H9 (cell line): ENCODE measurements around the gene RASA3. TPM values are rescaled to one million over a fixed set of nuclear protein-coding genes. Genes with fewer than 3 reads are reported as not detected.
"Not testable (repeated sequence)": the region's sequence is repeated elsewhere in the genome, so short reads cannot be mapped to it uniquely, and the experiment has no call there.

Source experiments
- DNase-seq: peaks from one replicate; pipeline ENCODE4 v3.0.0-alpha.2; 2017
- H2AFZ ChIP-seq: one replicate; pipeline ENCODE4 v1.6.1; 2013; ENCODE audit warnings: mild to moderate bottlenecking, low read length, control low read depth, moderate library complexity
- H2AK5ac ChIP-seq: 2 replicates; pipeline ENCODE4 v1.6.1; 2013; ENCODE audit warnings: low read length, control low read depth, mixed read lengths; ENCODE audit not compliant: insufficient read length
- H2BK120ac ChIP-seq: one replicate; pipeline ENCODE4 v1.6.1; 2013; ENCODE audit warnings: low read depth, mild to moderate bottlenecking, low read length, control low read depth, inconsistent platforms; ENCODE audit not compliant: poor library complexity, severe bottlenecking
- H2BK12ac ChIP-seq: 2 replicates; pipeline ENCODE4 v1.6.1; 2013; ENCODE audit warnings: low read length, control low read depth, mixed read lengths, low read depth; ENCODE audit not compliant: insufficient read length
- H2BK15ac ChIP-seq: 2 replicates; pipeline ENCODE4 v1.6.1; 2013; ENCODE audit warnings: low read depth, low read length, control low read depth
- H2BK20ac ChIP-seq: one replicate; pipeline ENCODE4 v1.6.1; 2013; ENCODE audit warnings: low read depth, mild to moderate bottlenecking, low read length, control low read depth, inconsistent platforms; ENCODE audit not compliant: poor library complexity, severe bottlenecking
- H2BK5ac ChIP-seq: 2 replicates; pipeline ENCODE4 v1.6.1; 2013; ENCODE audit warnings: low read length, control low read depth, mixed read lengths; ENCODE audit not compliant: insufficient read length
- H3K14ac ChIP-seq: 2 replicates; pipeline ENCODE4 v1.6.1; 2013; ENCODE audit warnings: low read length, control low read depth; ENCODE audit not compliant: insufficient read depth
- H3K18ac ChIP-seq: 2 replicates; pipeline ENCODE4 v1.6.1; 2013; ENCODE audit warnings: low read depth, mild to moderate bottlenecking, mixed read lengths, low read length, control low read depth; ENCODE audit not compliant: insufficient read length
- H3K23ac ChIP-seq: 2 replicates; pipeline ENCODE4 v1.6.1; 2013; ENCODE audit warnings: low read length, control low read depth, mixed read lengths, low read depth; ENCODE audit not compliant: insufficient read length
- H3K23me2 ChIP-seq: 2 replicates; pipeline ENCODE4 v1.6.1; 2013; ENCODE audit warnings: low read depth, mild to moderate bottlenecking, mixed read lengths, low read length, control low read depth; ENCODE audit not compliant: insufficient read length, poor library complexity, severe bottlenecking
- H3K27ac ChIP-seq: 2 replicates; pipeline ENCODE4 v1.5.1; 2013; ENCODE audit warnings: low read length, control low read depth, mixed read lengths, low read depth; ENCODE audit not compliant: insufficient read length
- H3K27me3 ChIP-seq: 2 replicates; pipeline ENCODE4 v1.6.1; 2013; ENCODE audit warnings: low read length, control low read depth, inconsistent platforms; ENCODE audit not compliant: insufficient read depth
- H3K4ac ChIP-seq: 2 replicates; pipeline ENCODE4 v1.6.1; 2013; ENCODE audit warnings: low read depth, mild to moderate bottlenecking, control low read depth, inconsistent platforms, low read length, moderate library complexity
- H3K4me1 ChIP-seq: 2 replicates; pipeline ENCODE4 v1.6.1; 2013; ENCODE audit warnings: low read length, control low read depth, inconsistent platforms; ENCODE audit not compliant: insufficient read depth
- H3K4me2 ChIP-seq: 2 replicates; pipeline ENCODE4 v1.6.1; 2013; ENCODE audit warnings: low read length, control low read depth, mixed read lengths; ENCODE audit not compliant: insufficient read length, insufficient read depth
- H3K56ac ChIP-seq: 2 replicates; pipeline ENCODE4 v1.6.1; 2013; ENCODE audit warnings: low read depth, mild to moderate bottlenecking, mixed read lengths, low read length, control low read depth; ENCODE audit not compliant: insufficient read length
- H3K79me1 ChIP-seq: 2 replicates; pipeline ENCODE4 v1.6.1; 2013; ENCODE audit warnings: low read depth, mild to moderate bottlenecking, moderate library complexity, low read length, control low read depth, inconsistent platforms; ENCODE audit not compliant: insufficient read depth, poor library complexity, severe bottlenecking
- H3K79me2 ChIP-seq: 2 replicates; pipeline ENCODE4 v1.6.1; 2013; ENCODE audit warnings: low read length, control low read depth, inconsistent platforms; ENCODE audit not compliant: insufficient read depth
- H3K9ac ChIP-seq: 2 replicates; pipeline ENCODE4 v1.6.1; 2013; ENCODE audit warnings: low read length, control low read depth, mixed read lengths; ENCODE audit not compliant: insufficient read length; ENCODE audit errors: extremely low read depth
- H3K9me3 ChIP-seq: one replicate; pipeline ENCODE4 v1.6.1; 2013; ENCODE audit warnings: low read depth, low read length, inconsistent platforms; ENCODE audit not compliant: control insufficient read depth
- H3T11ph ChIP-seq: one replicate; pipeline ENCODE4 v1.6.1; 2013; ENCODE audit warnings: mild to moderate bottlenecking, low read length, control low read depth, inconsistent platforms
- H4K20me1 ChIP-seq: one replicate; pipeline ENCODE4 v1.6.1; 2013; ENCODE audit not compliant: control insufficient read depth, insufficient read length, insufficient read depth
- H4K5ac ChIP-seq: 2 replicates; pipeline ENCODE4 v1.6.1; 2013; ENCODE audit warnings: low read depth, mild to moderate bottlenecking, mixed read lengths, low read length, control low read depth; ENCODE audit not compliant: insufficient read length
- H4K8ac ChIP-seq: replicated peaks from 2 replicates; pipeline ENCODE4 v1.6.1; 2013; ENCODE audit warnings: low read length, control low read depth, mixed read lengths, low read depth; ENCODE audit not compliant: insufficient read length
- H4K91ac ChIP-seq: 2 replicates; pipeline ENCODE4 v1.6.1; 2013; ENCODE audit warnings: low read depth, mild to moderate bottlenecking, moderate library complexity, mixed read lengths, low read length, control low read depth; ENCODE audit not compliant: insufficient read length
- H3K27ac Mint-ChIP-seq, 3 experiments: 2 replicates in 2 of 3; 3 replicates in 1 of 3; pipeline ENCODE4 v1.8.0; 2020 to 2021; ENCODE audit warnings: mixed read lengths in 3 of 3, mild to moderate bottlenecking in 1 of 3, moderate library complexity in 1 of 3
- H3K27me3 Mint-ChIP-seq: 2 replicates; pipeline ENCODE4 v1.8.0; 2021; ENCODE audit warnings: low read depth, mild to moderate bottlenecking, moderate library complexity, mixed read lengths
- H3K36me3 Mint-ChIP-seq, 3 experiments: 2 replicates in 2 of 3; 3 replicates in 1 of 3; pipeline ENCODE4 v1.8.0; 2020 to 2021; ENCODE audit warnings: low read depth in 3 of 3, mixed read lengths in 3 of 3; ENCODE audit not compliant: insufficient read depth in 1 of 3
- H3K4me1 Mint-ChIP-seq, 2 experiments: 2 replicates each; pipeline ENCODE4 v1.8.0; 2020; ENCODE audit warnings: mixed read lengths in 2 of 2
- H3K4me3 Mint-ChIP-seq, 2 experiments: 2 replicates in 1 of 2; 3 replicates in 1 of 2; pipeline ENCODE4 v1.8.0; 2020 to 2021; ENCODE audit warnings: mild to moderate bottlenecking in 2 of 2, mixed read lengths in 2 of 2, moderate library complexity in 1 of 2
- H3K9me3 Mint-ChIP-seq, 2 experiments: 2 replicates in 1 of 2; 3 replicates in 1 of 2; pipeline ENCODE4 v1.8.0; 2020; ENCODE audit warnings: mild to moderate bottlenecking in 2 of 2, mixed read lengths in 2 of 2, moderate library complexity in 1 of 2
- CTCF ChIP-seq: fragments of 200-600 bp; sonication (generic); conservative IDR thresholded peaks from 3 replicates; pipeline ENCODE4 v1.8.0; 2021; ENCODE audit warnings: antibody characterized with exemption, mild to moderate bottlenecking
- WGBS: extraction: QIAGEN DNeasy Blood & Tissue Kit; methylation state at CpG from one replicate; pipeline ENCODE4 v1.1.7; 2013; ENCODE audit warnings: missing lambda C conversion rate, low lambda C conversion rate, mixed read lengths; ENCODE audit not compliant: insufficient read length; ENCODE audit errors: extremely low coverage; 5-methylcytosine and 5-hydroxymethylcytosine counted together
- total RNA-seq: library from RNA; stranded (reverse); gene quantifications from 2 replicates; pipeline ENCODE4 v1.2.1, GENCODE V29; 2021

Gene RASA3
- total RNA-seq, 1 experiment from 2014 or later, result 12.3 TPM

GRCh38 chr13:114161028-114161556, 28.7 kb upstream of the RASA3 start:
- H2BK12ac ChIP-seq, result no peak overlapping the region
- no peak overlapping the region for H3T11ph ChIP-seq
- no peak overlapping the region for H3K23ac ChIP-seq
- H2BK120ac ChIP-seq, result no peak overlapping the region
- H3K79me2 ChIP-seq, result no peaks in the 10 kb centered on the region
- peaks cover 39% of the 10 kb centered on the region for H3K27me3 Mint-ChIP-seq
- H4K91ac ChIP-seq, result no peak overlapping the region
- no peak overlapping the region for H2AFZ ChIP-seq
- no peak overlapping the region for H2BK5ac ChIP-seq
- no peak overlapping the region for H3K56ac ChIP-seq
- H3K36me3 Mint-ChIP-seq, result no peaks in the 10 kb centered on the region
- no peaks in the 10 kb centered on the region for H4K20me1 ChIP-seq
- H3K18ac ChIP-seq, result no peak overlapping the region
- H3K4me3 Mint-ChIP-seq, result no peak overlapping the region
- no peak overlapping the region for H3K9ac ChIP-seq
- no peak overlapping the region for H3K27ac ChIP-seq
- H3K4me1 Mint-ChIP-seq, result peaks cover 5 to 13% of the 10 kb centered on the region in 2 experiments
- no peak overlapping the region for H2BK15ac ChIP-seq
- H3K79me1 ChIP-seq, result no peaks in the 10 kb centered on the region
- no peak overlapping the region for H4K5ac ChIP-seq
- no peaks in the 10 kb centered on the region for H3K9me3 Mint-ChIP-seq
- no peak for DNase-seq
- no peak overlapping the region for H3K27ac Mint-ChIP-seq
- no peak overlapping the region for H2AK5ac ChIP-seq
- no peak overlapping the region for H4K8ac ChIP-seq
- no peak overlapping the region for H3K4ac ChIP-seq
- H3K4me1 ChIP-seq, result no peaks in the 10 kb centered on the region
- no peaks in the 10 kb centered on the region for H3K23me2 ChIP-seq
- H2BK20ac ChIP-seq, result no peak overlapping the region
- no CpG with 5 or more reads among the region's 47 CpGs for WGBS
- no peak for TF ChIP-seq CTCF
- H3K9me3 ChIP-seq, result no peaks in the 10 kb centered on the region
- H3K4me2 ChIP-seq, result no peak overlapping the region
- H3K27me3 ChIP-seq, result no peaks in the 10 kb centered on the region
- no peak overlapping the region for H3K14ac ChIP-seq

GRCh38 chr13:114158869-114159666, 26.6 kb upstream of the RASA3 start:
- H3K36me3 Mint-ChIP-seq, H2BK5ac ChIP-seq, H3K79me1 ChIP-seq, H2BK12ac ChIP-seq, H3T11ph ChIP-seq, H3K4me2 ChIP-seq, H3K23me2 ChIP-seq, DNase-seq, H2AFZ ChIP-seq, H4K5ac ChIP-seq, H3K9me3 Mint-ChIP-seq, H4K8ac ChIP-seq, H3K4me1 ChIP-seq, H3K18ac ChIP-seq, H3K27ac ChIP-seq, H2BK120ac ChIP-seq, H3K4me3 Mint-ChIP-seq, H3K4ac ChIP-seq, H3K14ac ChIP-seq, H3K27me3 ChIP-seq, H3K79me2 ChIP-seq, H2BK20ac ChIP-seq, H3K56ac ChIP-seq, H2BK15ac ChIP-seq, H2AK5ac ChIP-seq, H4K20me1 ChIP-seq, H3K23ac ChIP-seq, H4K91ac ChIP-seq, H3K27ac Mint-ChIP-seq, H3K9ac ChIP-seq, H3K9me3 ChIP-seq: not testable (repeated sequence)
- Mint-ChIP-seq H3K27me3 (peaks cover 34% of the 10 kb centered on the region), H3K4me1 (peaks cover 5 to 13% of the 10 kb centered on the region in 2 experiments; a peak in 3 of 4 replicates)
- no CpG with 5 or more reads among the region's 13 CpGs for WGBS
